Prostate gland (tissue), 2 donors: Measurements from ENCODE around the gene MOGAT1. TPM values are rescaled to one million over a fixed set of nuclear protein-coding genes. Genes with fewer than 3 reads are reported as not detected.

Experiments used
- DNase-seq: peaks from one replicate; pipeline ENCODE4 v3.0.0-alpha.2; 2019; ENCODE audit warnings: low spot score
- H3K27ac ChIP-seq, 2 donors: fragments of 200-600 bp; sonication (generic); 2 replicates each; pipeline ENCODE4 v1.5.1; 2017 to 2019
- H3K27me3 ChIP-seq: fragments of 200-600 bp; sonication (generic); replicated peaks from 2 replicates; pipeline ENCODE4 v1.5.1; 2019; ENCODE audit not compliant: insufficient read depth
- H3K36me3 ChIP-seq, 2 donors: fragments of 200-600 bp; sonication (generic); 1 replicate in 1 of 2; 2 replicates in 1 of 2; pipeline versions ENCODE4 v1.5.1 to v1.8.1; 2017 to 2019
- H3K4me1 ChIP-seq: fragments of 200-600 bp; sonication (generic); replicated peaks from 2 replicates; pipeline ENCODE4 v1.5.1; 2019
- H3K4me3 ChIP-seq, 2 donors: fragments of 200-600 bp; sonication (generic); 2 replicates each; pipeline ENCODE4 v1.5.1; 2017 to 2019
- H3K9me3 ChIP-seq: fragments of 200-600 bp; sonication (generic); 2 replicates; pipeline ENCODE4 v1.5.1; 2017
- CTCF ChIP-seq, 4 experiments: fragments of 200-600 bp in 2 of 4; fragments of 450-650 bp in 2 of 4; sonication (generic) in 2 of 4; IDR thresholded peaks; 1 replicate in 3 of 4; 2 replicates in 1 of 4; pipeline ENCODE4 v1.5.1; 2016 to 2019; ENCODE audit warnings: antibody characterized with exemption in 4 of 4, mild to moderate bottlenecking in 2 of 4, moderate library complexity in 2 of 4
- POLR2A ChIP-seq: fragments of 450-650 bp; IDR thresholded peaks from one replicate; pipeline ENCODE4 v1.6.1; 2016; ENCODE audit warnings: antibody characterized with exemption, mild to moderate bottlenecking
- POLR2AphosphoS5 ChIP-seq: sonication (generic); formaldehyde crosslinking; IDR thresholded peaks from one replicate; pipeline ENCODE4 v1.6.1; 2017; ENCODE audit warnings: antibody characterized with exemption
- WGBS: methylation state at CpG from one replicate; pipeline ENCODE4 v1.1.5; 2018; 5-methylcytosine and 5-hydroxymethylcytosine counted together
- intact Hi-C: fragments of 100-400 bp; cut with DNase I; formaldehyde crosslinking; loops from one replicate; pipeline ENCODE4 v1.14.2; 2022
- total RNA-seq, 2 donors: library from RNA; depleted of rRNA; stranded (reverse); fragments of >200 nt; gene quantifications; one replicate each; pipeline ENCODE4 v1.1.0, GENCODE V29; 2016

MOGAT1 gene
- total RNA-seq, 2 donors from 2014 or later = not detected

- TF ChIP-seq POLR2A (no peak), CTCF (IDR thresholded peaks at IDR 0.05) (no peak), POLR2AphosphoS5 (no peak)
- Histone ChIP-seq H3K27ac (no peak overlapping the region), H3K36me3 (no peaks in the 10 kb centered on the region), H3K4me3 (no peak overlapping the region), H3K9me3 (no peaks in the 10 kb centered on the region), H3K27me3 (no peaks in the 10 kb centered on the region), H3K4me1 (peaks cover 3% of the 10 kb centered on the region)
- WGBS = 91% methylated on average over 3 of the region's 3 CpGs
- no peak for DNase-seq
- intact Hi-C loops = no loop called here
Observed at GRCh38 chr2:222668494-222669154, 2.8 kb upstream of the MOGAT1 start.

GRCh38 chr2:222669353-222669752, 2.1 kb upstream of the MOGAT1 start:
- Histone ChIP-seq H3K27me3 (no peaks in the 10 kb centered on the region), H3K4me1 (peaks cover 3% of the 10 kb centered on the region), H3K27ac (no peak overlapping the region), H3K36me3 (no peaks in the 10 kb centered on the region), H3K4me3 (no peak overlapping the region), H3K9me3 (no peaks in the 10 kb centered on the region)
- intact Hi-C loops = no loop called here
- 65% methylated on average over 4 of the region's 4 CpGs for WGBS
- no peak for TF ChIP-seq CTCF (IDR thresholded peaks at IDR 0.05)
- TF ChIP-seq POLR2AphosphoS5 = no peak
- no peak for TF ChIP-seq POLR2A
- no peak for DNase-seq

GRCh38 chr2:222670191-222671038, 1.0 kb upstream of the MOGAT1 start:
- Histone ChIP-seq H3K4me3 (no peak overlapping the region), H3K4me1 (peaks cover 3% of the 10 kb centered on the region), H3K27me3 (no peaks in the 10 kb centered on the region), H3K36me3 (no peaks in the 10 kb centered on the region), H3K27ac (no peak overlapping the region), H3K9me3 (no peaks in the 10 kb centered on the region)
- TF ChIP-seq POLR2A (no peak), POLR2AphosphoS5 (no peak), CTCF (IDR thresholded peaks at IDR 0.05) (no peak)
- intact Hi-C loops = no loop called here
- DNase-seq = no peak
- WGBS = 81% methylated on average over 9 of the region's 9 CpGs

- Histone ChIP-seq H3K4me1 (peaks cover 3% of the 10 kb centered on the region), H3K36me3 (no peaks in the 10 kb centered on the region), H3K4me3 (peak overlapping the region; percentile 27 to 30), H3K9me3 (no peaks in the 10 kb centered on the region), H3K27ac (no peak overlapping the region), H3K27me3 (no peaks in the 10 kb centered on the region)
- intact Hi-C loops = no loop called here
- WGBS = 14% methylated on average over 10 of the region's 10 CpGs
- no peak for TF ChIP-seq POLR2AphosphoS5
- no peak for TF ChIP-seq CTCF (IDR thresholded peaks at IDR 0.05)
- no peak for TF ChIP-seq POLR2A
- DNase-seq = no peak
Observed at GRCh38 chr2:222672068-222672401, 577 bp downstream of the MOGAT1 start.
